Measurements from ENCODE around the gene EGFR.

EGFR gene

GRCh38 chr7:55018361-55019190 lies at the start of gene EGFR:
Gene EGFR (plus strand): TSS chr7:55019017. CDS start chr7:55019278, 261 bp downstream.
- no peak for DNase-seq (ENCODE audit: extremely low read depth, low read depth)
- H3K4me3 ChIP-seq (replicated peaks; ENCODE audit: low read depth, low read length), result peak within 1 kb of the TSS; percentile 75
- no peak for TF ChIP-seq CTCF (IDR thresholded peaks at IDR 0.05; ENCODE audit: low read depth, low read length, missing control alignments)

- DNase-seq (ENCODE audit: extremely low read depth, low read depth), result no peak
- H3K4me3 ChIP-seq (replicated peaks; ENCODE audit: low read depth, low read length), result no peak overlapping the region
- no peak for TF ChIP-seq CTCF (IDR thresholded peaks at IDR 0.05; ENCODE audit: low read depth, low read length, missing control alignments)
Measured at GRCh38 chr7:54969208-54969967, 49.4 kb upstream of the EGFR start.

- TF ChIP-seq CTCF (IDR thresholded peaks at IDR 0.05; ENCODE audit: low read depth, low read length, missing control alignments), result no peak
- DNase-seq (ENCODE audit: extremely low read depth, low read depth), result no peak
- H3K4me3 ChIP-seq (replicated peaks; ENCODE audit: low read depth, low read length), result no peak overlapping the region
Measured at GRCh38 chr7:54972733-54973294, 46.0 kb upstream of the EGFR start.

- H3K4me3 ChIP-seq (replicated peaks; ENCODE audit: low read depth, low read length), result no peak overlapping the region
- no peak for DNase-seq (ENCODE audit: extremely low read depth, low read depth)
- no peak for TF ChIP-seq CTCF (IDR thresholded peaks at IDR 0.05; ENCODE audit: low read depth, low read length, missing control alignments)
Measured at GRCh38 chr7:54978364-54979116, 40.3 kb upstream of the EGFR start.

- TF ChIP-seq CTCF (IDR thresholded peaks at IDR 0.05; ENCODE audit: low read depth, low read length, missing control alignments), result no peak
- H3K4me3 ChIP-seq (replicated peaks; ENCODE audit: low read depth, low read length), result no peak overlapping the region
- DNase-seq (ENCODE audit: extremely low read depth, low read depth), result no peak
Measured at GRCh38 chr7:54980521-54980920, 38.3 kb upstream of the EGFR start.

- TF ChIP-seq CTCF (IDR thresholded peaks at IDR 0.05; ENCODE audit: low read depth, low read length, missing control alignments), result no peak
- DNase-seq (ENCODE audit: extremely low read depth, low read depth), result no peak
- no peak overlapping the region for H3K4me3 ChIP-seq (replicated peaks; ENCODE audit: low read depth, low read length)
Measured at GRCh38 chr7:54981913-54982312, 36.9 kb upstream of the EGFR start.
